Cardiac muscle cell (in vitro differentiated cells and primary cell): Measurements from ENCODE around the gene PRELID2. TPM values are rescaled to one million over a fixed set of nuclear protein-coding genes. Genes with fewer than 3 reads are reported as not detected.
"Not testable (repeated sequence)": the region's sequence is repeated elsewhere in the genome, so short reads cannot be mapped to it uniquely, and the experiment has no call there.

Source experiments
- DNase-seq, 2 donors: peaks; one replicate each; pipeline versions ENCODE4 v3.0.0 to v3.0.0-alpha.2; 2010 to 2017; ENCODE audit warnings: low read depth in 1 of 2, low spot score in 1 of 2
- H3K27ac ChIP-seq: fragments of 200-600 bp; sonication (generic); 2 replicates; pipeline ENCODE4 v1.5.1; 2016
- H3K27me3 ChIP-seq: fragments of 200-600 bp; sonication (generic); 2 replicates; pipeline ENCODE4 v1.6.0; 2016; ENCODE audit warnings: control low read depth
- H3K36me3 ChIP-seq: fragments of 200-600 bp; sonication (generic); 2 replicates; pipeline ENCODE4 v1.5.1; 2016; ENCODE audit warnings: control low read depth
- H3K4me1 ChIP-seq: fragments of 200-600 bp; sonication (generic); 2 replicates; pipeline ENCODE4 v1.8.1; 2017; ENCODE audit warnings: low read depth, mild to moderate bottlenecking, mixed run types
- H3K4me3 ChIP-seq: fragments of 200-600 bp; sonication (generic); 2 replicates; pipeline ENCODE4 v1.5.1; 2016; ENCODE audit warnings: mild to moderate bottlenecking
- H3K9me3 ChIP-seq: fragments of 200-600 bp; sonication (generic); 2 replicates; pipeline ENCODE4 v1.5.1; 2017; ENCODE audit warnings: low read depth, mild to moderate bottlenecking, control low read depth
- polyA plus RNA-seq: library from polyadenylated mRNA; unstranded; fragments of >200 nt; fragmentation: Nextera tagmentation; extraction: Ambion mirVana; gene quantifications from 2 replicates; pipeline ENCODE4 v1.2.1, GENCODE V29; 2016
- total RNA-seq: library from RNA; depleted of rRNA; stranded (reverse); fragments of >200 nt; gene quantifications from 2 replicates; pipeline ENCODE4 v1.2.3, GENCODE V29; 2016
- TF ChIP-seq, protein P1 (sequence below): IDR thresholded peaks from 2 replicates; pipeline ENCODE4 v1.5.1; 2012; ENCODE audit warnings: low read depth, mild to moderate bottlenecking, low read length

Gene PRELID2
- total and polyA plus RNA-seq, 2 experiments from 2014 or later = 26.3 to 41.2 TPM

DNA sequence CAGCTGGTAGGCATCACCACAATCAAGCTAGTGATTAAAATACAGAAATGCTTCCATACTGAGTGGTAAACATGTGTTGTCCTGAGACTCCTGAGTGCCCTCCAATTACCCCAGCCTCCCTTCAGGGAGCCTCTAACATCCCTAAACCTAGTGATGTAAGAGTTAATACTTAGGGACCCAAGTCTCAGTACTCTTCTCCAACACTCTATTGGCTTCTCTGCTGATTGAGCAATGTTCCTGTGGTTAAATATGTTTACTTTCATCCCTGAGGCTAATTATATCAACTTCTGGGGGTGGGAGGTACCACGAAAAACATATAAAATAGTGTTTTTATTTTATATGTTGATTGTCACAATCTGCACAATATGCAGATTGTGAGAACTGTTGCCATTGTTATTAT, 32.7 kb upstream of the PRELID2 start:
- Histone ChIP-seq H3K4me3 (no peak overlapping the region), H3K4me1 (no peaks in the 10 kb centered on the region)
- TF ChIP-seq, protein P1, sequence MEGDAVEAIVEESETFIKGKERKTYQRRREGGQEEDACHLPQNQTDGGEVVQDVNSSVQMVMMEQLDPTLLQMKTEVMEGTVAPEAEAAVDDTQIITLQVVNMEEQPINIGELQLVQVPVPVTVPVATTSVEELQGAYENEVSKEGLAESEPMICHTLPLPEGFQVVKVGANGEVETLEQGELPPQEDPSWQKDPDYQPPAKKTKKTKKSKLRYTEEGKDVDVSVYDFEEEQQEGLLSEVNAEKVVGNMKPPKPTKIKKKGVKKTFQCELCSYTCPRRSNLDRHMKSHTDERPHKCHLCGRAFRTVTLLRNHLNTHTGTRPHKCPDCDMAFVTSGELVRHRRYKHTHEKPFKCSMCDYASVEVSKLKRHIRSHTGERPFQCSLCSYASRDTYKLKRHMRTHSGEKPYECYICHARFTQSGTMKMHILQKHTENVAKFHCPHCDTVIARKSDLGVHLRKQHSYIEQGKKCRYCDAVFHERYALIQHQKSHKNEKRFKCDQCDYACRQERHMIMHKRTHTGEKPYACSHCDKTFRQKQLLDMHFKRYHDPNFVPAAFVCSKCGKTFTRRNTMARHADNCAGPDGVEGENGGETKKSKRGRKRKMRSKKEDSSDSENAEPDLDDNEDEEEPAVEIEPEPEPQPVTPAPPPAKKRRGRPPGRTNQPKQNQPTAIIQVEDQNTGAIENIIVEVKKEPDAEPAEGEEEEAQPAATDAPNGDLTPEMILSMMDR = no peak

DNA sequence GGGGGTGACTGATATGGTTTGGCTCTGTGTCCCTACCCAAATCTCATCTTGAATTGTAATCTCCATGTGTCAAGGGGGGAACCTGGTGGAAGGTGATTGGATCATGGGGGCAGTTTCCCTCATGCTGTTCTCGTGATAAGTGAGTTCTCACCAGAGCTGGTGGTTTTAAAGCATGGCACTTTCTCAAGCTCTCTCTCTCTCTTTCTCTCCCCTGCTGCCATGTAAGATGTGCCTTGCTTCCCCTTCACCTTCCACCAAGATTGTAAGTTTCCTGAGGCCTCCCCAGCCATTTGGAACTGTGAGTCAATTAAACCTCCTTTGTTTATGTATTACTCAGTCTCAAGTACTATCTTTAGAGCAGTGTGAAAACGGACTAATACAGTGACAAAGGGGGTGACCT, 29.3 kb upstream of the PRELID2 start:
- H3K36me3 ChIP-seq, DNase-seq, H3K27me3 ChIP-seq, H3K9me3 ChIP-seq, H3K4me3 ChIP-seq, H3K27ac ChIP-seq, H3K4me1 ChIP-seq: not testable (repeated sequence)

More for the DNA sequence above, 32.7 kb upstream of the PRELID2 start:
- Histone ChIP-seq H3K9me3 (no peaks in the 10 kb centered on the region), H3K36me3 (no peaks in the 10 kb centered on the region), H3K27ac (no peak overlapping the region), H3K27me3 (no peaks in the 10 kb centered on the region)
- DNase-seq = peak in 1 of 2 donors; percentile 30

DNA sequence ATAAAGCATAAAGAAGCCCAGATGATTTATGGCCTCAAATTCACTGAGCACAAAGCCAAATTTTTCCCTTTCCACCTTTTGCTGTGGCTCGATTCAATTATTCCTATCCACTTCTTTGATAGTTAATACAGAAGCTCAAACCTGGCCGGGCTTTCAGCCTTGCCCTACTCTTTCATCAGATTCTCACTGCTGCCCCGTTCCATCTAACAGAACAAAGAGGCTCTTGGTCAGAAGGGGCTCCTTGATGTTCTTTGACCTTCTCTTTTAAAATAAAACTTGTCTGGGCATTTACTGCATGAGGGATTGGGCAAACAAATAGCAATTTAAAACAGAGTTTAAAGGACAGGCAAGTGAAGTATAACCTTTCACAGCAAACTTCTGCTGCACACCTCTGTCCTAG, 27.9 kb upstream of the PRELID2 start:
- Histone ChIP-seq H3K27me3 (no peaks in the 10 kb centered on the region), H3K9me3 (no peaks in the 10 kb centered on the region), H3K4me1 (peaks cover 13% of the 10 kb centered on the region), H3K4me3 (no peak overlapping the region), H3K27ac (no peak overlapping the region), H3K36me3 (no peaks in the 10 kb centered on the region)
- no peak for DNase-seq
- TF ChIP-seq, protein P1 = no peak

- peaks cover 20% of the 10 kb centered on the region for H3K4me1 ChIP-seq
- H3K36me3 ChIP-seq = no peaks in the 10 kb centered on the region
- no peaks in the 10 kb centered on the region for H3K9me3 ChIP-seq
- peak overlapping the region; percentile 51 for H3K27ac ChIP-seq
- H3K27me3 ChIP-seq = no peaks in the 10 kb centered on the region
- H3K4me3 ChIP-seq = no peak overlapping the region
- TF ChIP-seq, protein P1 = peak; percentile 11
- no peak for DNase-seq
These were observed 24.8 kb upstream of the PRELID2 start for GRCh38 chr5:145859897-145860296.

DNA sequence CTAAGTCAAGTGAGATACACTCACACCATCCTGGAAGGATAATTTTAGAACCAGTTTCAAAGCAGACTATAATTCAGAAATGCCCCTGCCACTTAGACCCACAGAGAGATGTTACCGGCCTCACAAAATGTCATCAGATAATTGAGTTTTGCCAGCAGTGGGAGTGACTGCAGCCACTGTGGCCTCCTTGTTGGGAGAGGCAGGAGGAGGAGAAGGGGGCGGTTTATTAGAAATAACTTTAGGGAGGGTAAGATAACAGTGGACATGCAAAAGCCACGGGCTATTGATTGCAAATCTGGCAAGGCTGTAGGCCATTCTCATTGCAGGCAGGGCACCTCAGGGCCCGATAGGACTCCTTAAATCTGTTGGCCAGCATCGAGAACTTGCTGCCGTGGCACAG, 24.3 kb upstream of the PRELID2 start:
- peak overlapping the region; percentile 51 for H3K27ac ChIP-seq
- DNase-seq = peak in 1 of 2 donors; percentile 5
- H3K27me3 ChIP-seq = no peaks in the 10 kb centered on the region
- peaks cover 20% of the 10 kb centered on the region for H3K4me1 ChIP-seq
- no peaks in the 10 kb centered on the region for H3K9me3 ChIP-seq
- H3K36me3 ChIP-seq = no peaks in the 10 kb centered on the region
- no peak overlapping the region for H3K4me3 ChIP-seq
- TF ChIP-seq, protein P1 = no peak

DNA sequence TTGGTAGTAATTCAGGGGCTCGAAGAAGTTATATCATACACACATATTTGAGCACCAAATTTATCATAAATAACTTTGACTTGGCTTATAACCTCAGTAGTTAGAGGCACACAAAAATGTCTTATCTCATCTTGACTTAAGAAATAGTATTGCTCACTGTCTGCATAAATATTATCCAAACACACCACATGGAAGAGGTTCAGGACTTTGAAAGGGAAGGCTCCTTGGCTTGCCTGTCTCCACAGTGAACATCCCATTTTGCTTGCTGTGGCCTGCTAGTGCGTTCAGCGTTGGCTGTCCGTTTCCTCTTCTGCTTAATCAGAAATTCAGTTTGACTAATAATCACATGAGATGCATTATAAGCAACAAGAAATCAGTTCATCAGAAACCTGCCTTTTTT, 23.8 kb upstream of the PRELID2 start:
- H3K4me1 ChIP-seq = peaks cover 20% of the 10 kb centered on the region
- DNase-seq = peak in 1 of 2 donors; percentile 62
- peak overlapping the region; percentile 51 for H3K27ac ChIP-seq
- H3K36me3 ChIP-seq = no peaks in the 10 kb centered on the region
- H3K4me3 ChIP-seq = no peak overlapping the region
- TF ChIP-seq, protein P1 = no peak
- no peaks in the 10 kb centered on the region for H3K9me3 ChIP-seq
- H3K27me3 ChIP-seq = no peaks in the 10 kb centered on the region
